ENCODE measurements around the gene ZNG1E.
"Not testable (repeated sequence)": the region's sequence is repeated elsewhere in the genome, so short reads cannot be mapped to it uniquely, and the experiment has no call there.

The ZNG1E gene

GRCh38 chr9:65737096-65737564 is 61.4 kb downstream of the ZNG1E start, which contains the start of gene FOXD4L4:
FOXD4L4 (plus strand) TSS chr9:65737146; CDS start chr9:65737146, 0 bp downstream.
- H3K4me1 ChIP-seq (ENCODE audit: control extremely low read depth in 1 of 4, control insufficient read depth in 4 of 4, insufficient read depth in 4 of 4, low read length in 3 of 4); H3K4me3 ChIP-seq (ENCODE audit: control insufficient read depth in 1 of 7, extremely low read depth in 1 of 7, insufficient read depth in 4 of 7, low read depth in 2 of 7, low read length in 6 of 7); H3K27me3 ChIP-seq (replicated peaks in 2 of 5; ENCODE audit: control insufficient read depth in 4 of 5, insufficient read depth in 5 of 5, low read length in 4 of 5); H3K27ac ChIP-seq (ENCODE audit: insufficient read depth in 1 of 2, low read depth in 1 of 2, low read length in 2 of 2, poor library complexity in 1 of 2, severe bottlenecking in 2 of 2); H3K9me3 ChIP-seq (ENCODE audit: control extremely low read depth in 1 of 5, control insufficient read depth in 4 of 5, insufficient read depth in 2 of 5, low read depth in 1 of 5, low read length in 4 of 5); DNase-seq; H3K36me3 ChIP-seq (ENCODE audit: control insufficient read depth in 4 of 4, insufficient read depth in 4 of 4, low read length in 3 of 4); CTCF ChIA-PET; POLR2A ChIA-PET: not testable (repeated sequence)
- no CpG with 5 or more reads among the region's 38 CpGs for WGBS (ENCODE audit: insufficient coverage)

DNA sequence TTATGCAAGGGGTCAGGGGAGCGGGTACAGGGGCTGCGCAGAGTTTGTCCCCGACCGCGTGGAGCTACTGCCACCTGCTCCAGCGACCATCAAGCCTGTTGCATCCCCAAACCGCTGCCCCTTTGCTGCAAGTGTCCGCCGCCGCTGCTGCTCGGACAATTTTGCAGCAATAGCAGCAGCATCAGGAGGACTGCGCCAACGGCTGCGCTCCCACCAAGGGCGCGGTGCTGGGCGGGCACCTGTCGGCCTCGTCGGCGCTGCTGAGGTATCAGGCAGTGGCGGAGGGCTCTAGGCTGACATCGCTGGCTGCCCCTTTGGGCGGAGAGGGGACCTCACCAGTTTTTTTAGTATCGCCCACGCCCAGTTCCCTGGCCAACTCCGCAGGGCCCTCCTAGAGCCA is 62.4 kb downstream of the ZNG1E start:
- not testable (repeated sequence) for H3K4me3 ChIP-seq (ENCODE audit: control insufficient read depth in 1 of 7, extremely low read depth in 1 of 7, insufficient read depth in 4 of 7, low read depth in 2 of 7, low read length in 6 of 7)

More for the DNA sequence above, 62.4 kb downstream of the ZNG1E start:
- no CpG with 5 or more reads among the region's 27 CpGs for WGBS (ENCODE audit: insufficient coverage)
- H3K27me3 ChIP-seq (replicated peaks in 2 of 5; ENCODE audit: control insufficient read depth in 4 of 5, insufficient read depth in 5 of 5, low read length in 4 of 5); H3K27ac ChIP-seq (ENCODE audit: insufficient read depth in 1 of 2, low read depth in 1 of 2, low read length in 2 of 2, poor library complexity in 1 of 2, severe bottlenecking in 2 of 2); H3K9me3 ChIP-seq (ENCODE audit: control extremely low read depth in 1 of 5, control insufficient read depth in 4 of 5, insufficient read depth in 2 of 5, low read depth in 1 of 5, low read length in 4 of 5); POLR2A ChIA-PET; DNase-seq; H3K36me3 ChIP-seq (ENCODE audit: control insufficient read depth in 4 of 4, insufficient read depth in 4 of 4, low read length in 3 of 4); CTCF ChIA-PET; H3K4me1 ChIP-seq (ENCODE audit: control extremely low read depth in 1 of 4, control insufficient read depth in 4 of 4, insufficient read depth in 4 of 4, low read length in 3 of 4): not testable (repeated sequence)
